Neural progenitor cell (in vitro differentiated cells): ENCODE results near the gene TK1.

ENCODE experiments used
- CTCF ChIP-seq: fragments of 200-600 bp; sonication (generic); IDR thresholded peaks from 2 replicates; pipeline ENCODE4 v1.5.1; 2017; ENCODE audit warnings: antibody characterized with exemption, mild to moderate bottlenecking
- EZH2 ChIP-seq: fragments of 200-600 bp; sonication (generic); IDR thresholded peaks from 2 replicates; pipeline ENCODE4 v1.6.1; 2017; ENCODE audit warnings: antibody characterized with exemption, mild to moderate bottlenecking, moderate library complexity

GRCh38 chr17:78126895-78127238 is 60.0 kb downstream of the TK1 start:
- TF ChIP-seq CTCF = no peak
- TF ChIP-seq EZH2 = no peak
